NCI-H69 (cell line): ENCODE data around the gene HASPIN.

Source experiments
- DNase-seq: peaks from one replicate; lab custom pipeline; 2025; lab: John Stamatoyannopoulos, UW

The HASPIN gene

GRCh38 chr17:3763777-3764170 is 40.1 kb downstream of the HASPIN start:
- DNase-seq: no peak

GRCh38 chr17:3765981-3766380 is 42.3 kb downstream of the HASPIN start:
- no peak for DNase-seq

GRCh38 chr17:3766779-3767178 is 43.1 kb downstream of the HASPIN start:
- DNase-seq: no peak

- no peak for DNase-seq
Measured at GRCh38 chr17:3768341-3768740, 44.6 kb downstream of the HASPIN start.

GRCh38 chr17:3768769-3769168 is 45.1 kb downstream of the HASPIN start:
- DNase-seq: no peak

GRCh38 chr17:3770466-3770865 is 46.8 kb downstream of the HASPIN start:
- DNase-seq: no peak

GRCh38 chr17:3771140-3771539 is 47.4 kb downstream of the HASPIN start:
- DNase-seq: no peak

- DNase-seq: no peak
Measured at GRCh38 chr17:3772764-3773163, 49.1 kb downstream of the HASPIN start.

- DNase-seq: no peak
Measured at GRCh38 chr17:3773511-3773910, 49.8 kb downstream of the HASPIN start.

- no peak for DNase-seq
Measured at GRCh38 chr17:3773966-3774365, 50.3 kb downstream of the HASPIN start.
